OCI-LY7 (cell line): ENCODE measurements around the gene SH3TC2.

Source experiments
- CTCF ChIP-seq: fragments of 200-600 bp; sonication (generic); conservative IDR thresholded peaks from 2 replicates; pipeline ENCODE4 v1.5.1; 2014; ENCODE audit warnings: mild to moderate bottlenecking, antibody characterized with exemption, low read length, moderate library complexity, mixed read lengths
- EZH2phosphoT487 ChIP-seq: fragments of 200-600 bp; sonication (generic); IDR thresholded peaks from 2 replicates; pipeline ENCODE4 v1.6.1; 2018; ENCODE audit warnings: low read depth, borderline replicate concordance, mild to moderate bottlenecking, mixed run types, antibody characterized with exemption, low read length, moderate library complexity, mixed read lengths

- TF ChIP-seq CTCF (no peak), EZH2phosphoT487 (no peak)
Observed at GRCh38 chr5:149083846-149084245, 21.0 kb upstream of the SH3TC2 start.
